Measurements from ENCODE around the gene MDH2.
"Not testable (repeated sequence)": the region's sequence is repeated elsewhere in the genome, so short reads cannot be mapped to it uniquely, and the experiment has no call there.

Gene MDH2

GRCh38 chr7:76072243-76073148 lies 24.6 kb downstream of the MDH2 start:
- no peak for DNase-seq

GRCh38 chr7:76073335-76073990 lies 25.6 kb downstream of the MDH2 start:
- no peak for DNase-seq

GRCh38 chr7:76074306-76074971 lies 26.5 kb downstream of the MDH2 start:
- DNase-seq = no peak

- DNase-seq = no peak
Observed at GRCh38 chr7:76074972-76075370, 27.1 kb downstream of the MDH2 start.

- no peak for DNase-seq
Observed at GRCh38 chr7:76076995-76077394, 29.1 kb downstream of the MDH2 start.

- no peak for DNase-seq
Observed at GRCh38 chr7:76077435-76077834, 29.5 kb downstream of the MDH2 start.

GRCh38 chr7:76080204-76080603 lies 32.3 kb downstream of the MDH2 start:
- no peak for DNase-seq

GRCh38 chr7:76084115-76084514 lies 36.2 kb downstream of the MDH2 start:
- not testable (repeated sequence) for DNase-seq

GRCh38 chr7:76086070-76086469 lies 38.2 kb downstream of the MDH2 start:
- no peak for DNase-seq

- DNase-seq = not testable (repeated sequence)
Observed at GRCh38 chr7:76087362-76087791, 39.5 kb downstream of the MDH2 start.

GRCh38 chr7:76089865-76090475 lies 42.1 kb downstream of the MDH2 start:
- DNase-seq = no peak

- DNase-seq = no peak
Observed at GRCh38 chr7:76091506-76091905, 43.6 kb downstream of the MDH2 start.

- not testable (repeated sequence) for DNase-seq
Observed at GRCh38 chr7:76093531-76093930, 45.6 kb downstream of the MDH2 start.

- not testable (repeated sequence) for DNase-seq
Observed at GRCh38 chr7:76094326-76094725, 46.4 kb downstream of the MDH2 start.

- DNase-seq = no peak
Observed at GRCh38 chr7:76095908-76096307, 48.0 kb downstream of the MDH2 start.

GRCh38 chr7:76101693-76102437 lies 54.0 kb downstream of the MDH2 start:
- DNase-seq = not testable (repeated sequence)

- not testable (repeated sequence) for DNase-seq
Observed at GRCh38 chr7:76103788-76104187, 55.9 kb downstream of the MDH2 start.

GRCh38 chr7:76106130-76106529 lies 58.2 kb downstream of the MDH2 start:
- DNase-seq = not testable (repeated sequence)

GRCh38 chr7:76106893-76107292 lies 59.0 kb downstream of the MDH2 start:
- DNase-seq = no peak

GRCh38 chr7:76108540-76109233 lies 60.8 kb downstream of the MDH2 start:
- DNase-seq = no peak

GRCh38 chr7:76113042-76113630 lies 65.2 kb downstream of the MDH2 start:
- DNase-seq = not testable (repeated sequence)
